WI38 (cell line): ENCODE results near the gene TDRD10.

Experiments used
- H3K4me3 ChIP-seq: 2 replicates; pipeline ENCODE4 v1.5.1; 2011; ENCODE audit warnings: low read depth, mild to moderate bottlenecking, control low read depth, low read length
- CTCF ChIP-seq: IDR thresholded peaks from 2 replicates; pipeline ENCODE4 v1.5.1; 2012; ENCODE audit warnings: low read depth, mild to moderate bottlenecking, control low read depth, low read length

Gene TDRD10

GRCh38 chr1:154500533-154500932 lies 1.5 kb upstream of the TDRD10 start:
- TF ChIP-seq CTCF = no peak
- no peak overlapping the region for H3K4me3 ChIP-seq

- no peak overlapping the region for H3K4me3 ChIP-seq
- TF ChIP-seq CTCF = no peak
Observed at GRCh38 chr1:154501423-154502065, 475 bp upstream of the TDRD10 start.

- no peak for TF ChIP-seq CTCF
- no peak overlapping the region for H3K4me3 ChIP-seq
Observed at GRCh38 chr1:154502744-154503115, 711 bp downstream of the TDRD10 start.

DNA sequence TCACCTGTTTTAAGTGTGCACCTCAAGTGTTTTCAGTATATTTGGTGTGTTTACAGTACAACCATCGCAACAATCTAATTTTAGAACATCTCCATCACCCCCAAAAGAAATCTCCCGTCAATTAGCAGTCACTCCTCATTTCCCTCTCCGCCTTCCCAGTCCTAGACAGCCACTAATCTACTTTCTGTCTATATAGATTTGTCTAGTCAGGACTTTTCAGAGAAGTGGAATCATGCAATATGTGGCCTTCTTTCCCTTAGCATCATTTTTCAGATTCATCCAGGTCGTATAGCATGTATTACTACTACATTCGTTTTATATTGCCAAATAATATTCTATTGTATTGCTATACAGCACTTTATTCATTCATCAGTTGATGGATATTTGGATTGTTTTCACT lies 1.9 kb downstream of the TDRD10 start:
- TF ChIP-seq CTCF = no peak
- H3K4me3 ChIP-seq = no peak overlapping the region

DNA sequence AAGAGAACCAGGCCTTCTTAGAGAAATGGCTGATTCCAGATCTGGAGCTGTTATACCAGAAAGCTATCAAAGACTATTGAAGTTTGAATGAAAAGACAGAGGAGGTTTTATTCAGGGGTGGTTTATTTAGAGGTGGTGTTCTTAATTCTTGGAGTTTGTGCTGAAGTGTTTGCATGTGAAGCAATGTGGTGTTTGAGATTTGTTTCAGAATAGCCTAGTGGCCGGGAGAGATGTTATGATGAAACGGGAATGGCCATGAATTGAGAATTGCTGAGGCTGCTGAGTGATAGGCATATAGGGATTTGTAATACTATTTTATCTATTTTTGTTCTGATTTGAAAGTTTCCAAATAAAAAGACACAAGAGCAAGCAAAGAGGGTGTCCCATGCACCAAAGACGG lies 10.7 kb downstream of the TDRD10 start:
- no peak for TF ChIP-seq CTCF
- no peak overlapping the region for H3K4me3 ChIP-seq

- no peak for TF ChIP-seq CTCF
- H3K4me3 ChIP-seq = no peak overlapping the region
Observed at GRCh38 chr1:154514066-154514553, 12.1 kb downstream of the TDRD10 start.

- TF ChIP-seq CTCF = no peak
- no peak overlapping the region for H3K4me3 ChIP-seq
Observed at GRCh38 chr1:154517661-154518060, 15.6 kb downstream of the TDRD10 start.
